HepG2 (cell line): ENCODE results near the gene LEFTY2. TPM values are rescaled to one million over a fixed set of nuclear protein-coding genes. Genes with fewer than 3 reads are reported as not detected.

Experiments
- ATAC-seq: fragments of 200-7000 bp; cut with Tn5 transposase; 3 replicates; pipeline ENCODE4 v1.9.1; 2020; ENCODE audit warnings: mild to moderate bottlenecking, moderate library complexity
- BruUV-seq: library from RNA; stranded (reverse); fragments of 400-500 nt; replicated peaks from 2 replicates; lab custom pipeline; 2021; lab: Mats Ljungman, UMichigan
- CTCF ChIA-PET: fragments of 300-600 bp; formaldehyde crosslinking; extraction: SDS; loops from one replicate; lab custom pipeline; 2021; ENCODE audit warnings: low total read pairs, inconsistent platforms, low intra/inter-chr PET ratio; lab: Yijun Ruan, JAX
- POLR2A ChIA-PET: fragments of 350-600 bp; sonication (Branson Sonifier 250); formaldehyde crosslinking; loops from one replicate; lab custom pipeline; 2020; ENCODE audit warnings: antibody characterized with exemption, inconsistent platforms; lab: Yijun Ruan, JAX
- DNase-seq: peaks from one replicate; pipeline ENCODE4 v3.0.0-alpha.2; 2015; ENCODE audit warnings: low spot score
- FAIRE-seq: peaks from 3 replicates; lab custom pipeline; 2011; peaks lifted over from hg19 to GRCh38; lab: Jason Lieb, UNC
- H2AFZ ChIP-seq: one replicate; pipeline ENCODE4 v1.6.1; 2011; ENCODE audit warnings: low read length, inconsistent platforms
- H3K27ac ChIP-seq: fragments of 300-600 bp; 3 replicates; pipeline ENCODE4 v1.8.0; 2011; ENCODE audit warnings: mixed run types, mild to moderate bottlenecking, mixed read lengths, low read length, inconsistent platforms; ENCODE audit not compliant: insufficient read depth; ENCODE audit errors: extremely low read length
- H3K27me3 ChIP-seq, 2 experiments: fragments of 200-600 bp in 1 of 2; 2 replicates in 1 of 2; 3 replicates in 1 of 2; pipeline versions ENCODE4 v1.6.0 to v1.8.0; 2011; ENCODE audit warnings: low read length in 2 of 2, mild to moderate bottlenecking in 2 of 2, moderate library complexity in 2 of 2, inconsistent platforms in 1 of 2; ENCODE audit not compliant: insufficient read depth in 2 of 2, control insufficient read depth in 1 of 2
- H3K36me3 ChIP-seq, 2 experiments: fragments of 200-600 bp in 1 of 2; replicated peaks in 1 of 2; 2 replicates in 1 of 2; 3 replicates in 1 of 2; pipeline versions ENCODE4 v1.5.1 to v1.8.0; 2011; ENCODE audit warnings: low read length in 2 of 2, inconsistent platforms in 1 of 2; ENCODE audit not compliant: insufficient read depth in 2 of 2, control insufficient read depth in 1 of 2
- H3K4me1 ChIP-seq: 2 replicates; pipeline ENCODE4 v1.5.1; 2012; ENCODE audit warnings: low read length, inconsistent platforms; ENCODE audit not compliant: insufficient read depth
- H3K4me2 ChIP-seq: 2 replicates; pipeline ENCODE4 v1.6.0; 2011; ENCODE audit warnings: low read depth, low read length, inconsistent platforms
- H3K4me3 ChIP-seq, 3 experiments: fragments of 200-600 bp in 1 of 3; sonication (generic), shearing (Covaris generic) in 1 of 3; replicated peaks in 1 of 3; 2 replicates each; pipeline ENCODE4 v1.5.1; 2011 to 2016; ENCODE audit warnings: low read length in 3 of 3, inconsistent platforms in 2 of 3, low read depth in 2 of 3, mild to moderate bottlenecking in 2 of 3, control low read depth in 1 of 3, mixed read lengths in 1 of 3; ENCODE audit not compliant: insufficient read depth in 1 of 3
- H3K79me2 ChIP-seq: one replicate; pipeline ENCODE4 v1.6.1; 2011; ENCODE audit warnings: low read length, inconsistent platforms; ENCODE audit not compliant: insufficient read depth
- H3K9ac ChIP-seq: 2 replicates; pipeline ENCODE4 v1.6.0; 2011; ENCODE audit warnings: mild to moderate bottlenecking, low read depth, low read length, inconsistent platforms; ENCODE audit not compliant: insufficient read depth
- H3K9me3 ChIP-seq: 2 replicates; pipeline ENCODE4 v1.5.1; 2012; ENCODE audit warnings: mild to moderate bottlenecking, low read length
- H4K20me1 ChIP-seq: 2 replicates; pipeline ENCODE4 v1.6.0; 2011; ENCODE audit warnings: inconsistent platforms, mild to moderate bottlenecking, low read length, moderate library complexity; ENCODE audit not compliant: insufficient read depth
- POLR2AphosphoS2 ChIP-seq: IDR thresholded peaks from 2 replicates; pipeline ENCODE4 v1.6.1; 2011; ENCODE audit warnings: low read depth, low read length, improper control_type of control experiment
- SIX1 ChIP-seq: sonication (generic); formaldehyde crosslinking; IDR thresholded peaks from 2 replicates; pipeline ENCODE4 v1.4.0; 2020; ENCODE audit warnings: missing genetic modification reagents, borderline replicate concordance
- SOX13 ChIP-seq, 3 experiments: fragments of 450-650 bp in 1 of 3; sonication (generic) in 1 of 3; formaldehyde crosslinking in 1 of 3; IDR thresholded peaks in 2 of 3; conservative IDR thresholded peaks in 1 of 3; 2 replicates each; pipeline versions ENCODE4 v1.5.0 to v1.6.1; 2016 to 2020; ENCODE audit warnings: antibody characterized with exemption in 1 of 3, mild to moderate bottlenecking in 1 of 3, missing compliant biosample characterization in 1 of 3, missing genetic modification reagents in 1 of 3, moderate library complexity in 1 of 3
- SRF ChIP-seq: IDR thresholded peaks from 2 replicates; pipeline ENCODE4 v1.6.1; 2011; ENCODE audit warnings: mild to moderate bottlenecking, low read depth, low read length, moderate library complexity
- ZNF687 ChIP-seq: sonication (generic); formaldehyde crosslinking; IDR thresholded peaks from 2 replicates; pipeline ENCODE4 v1.5.1; 2020; ENCODE audit warnings: mild to moderate bottlenecking, missing genetic modification reagents, moderate library complexity
- WGBS: methylation state at CpG from one replicate; pipeline ENCODE4 v1.1.6; 2017; ENCODE audit warnings: low lambda C conversion rate; 5-methylcytosine and 5-hydroxymethylcytosine counted together
- in situ Hi-C: cut with HindIII; loops from 2 replicates; pipeline ENCODE4 v1.10.0; 2017; ENCODE audit warnings: low pct_unique_long_range_greater_than_20kb; ENCODE audit not compliant: extremely low pct_ligation_motif_present
- intact Hi-C: fragments of 100-400 bp; cut with micrococcal nuclease; formaldehyde crosslinking; loops from one replicate; pipeline ENCODE4 v1.10.0; 2022; ENCODE audit not compliant: unreplicated experiment
- polyA plus RNA-seq, 8 experiments: library from polyadenylated mRNA; depleted of rRNA in 3 of 8; stranded (reverse) in 7 of 8; unstranded in 1 of 8; fragments of >200 nt; fragmentation: Illumina TruSeq in 4 of 8; extraction: Trizol in 4 of 8; gene quantifications; 2 replicates each; pipeline versions ENCODE4 v1.2.1 to v1.2.3, GENCODE V29; 2011 to 2016; ENCODE audit warnings: low read depth in 4 of 8, missing spikeins in 1 of 8, mixed read lengths in 1 of 8; ENCODE audit not compliant: insufficient read depth in 1 of 8
- total RNA-seq, 5 experiments: library from RNA; depleted of rRNA; stranded (reverse); fragments of >200 nt; fragmentation: Illumina TruSeq; extraction: Trizol; gene quantifications; 2 replicates each; pipeline ENCODE4 v1.2.3, GENCODE V29; 2016; ENCODE audit warnings: low read depth in 1 of 5

The LEFTY2 gene
- total and polyA plus RNA-seq, 2 of the 13 experiments (the other 11 are each of a cell fraction or from before 2014, with no cell fraction given): 0.13 to 0.33 TPM

GRCh38 chr1:225945564-225945963 is 4.5 kb upstream of the LEFTY2 start:
- H3K4me1 ChIP-seq: peaks cover 40% of the 10 kb centered on the region
- H3K4me3 ChIP-seq: no peak overlapping the region
- H3K4me2 ChIP-seq: peak overlapping the region; percentile 51
- no peaks in the 10 kb centered on the region for H3K9me3 ChIP-seq
- 28% methylated on average over 4 of the region's 4 CpGs for WGBS
- DNase-seq (no peak), FAIRE-seq (no peak), ATAC-seq (no peak)
- H2AFZ ChIP-seq: no peak overlapping the region
- in situ Hi-C loops (no loop called here), intact Hi-C loops (no loop called here)
- no peak overlapping the region for H3K9ac ChIP-seq
- no peak overlapping the region for H3K27ac ChIP-seq
- BruUV-seq: no TSS peak
- peaks cover 7 to 35% of the 10 kb centered on the region in 2 experiments; a peak in 4 of 5 replicates for H3K27me3 ChIP-seq
- TF ChIP-seq SOX13 (IDR thresholded peaks at IDR 0.05) (no peak), SOX13 (CRISPR knock-in tag; conservative IDR thresholded peaks at IDR 0.05 in 1 of 2, IDR thresholded peaks at IDR 0.05 in 1 of 2) (no peak), SRF (no peak), SIX1 (CRISPR knock-in tag) (no peak)
- CTCF ChIA-PET: no interaction called here
- POLR2A ChIA-PET: interaction anchor here (2.0 kb wide), 1 partner anchor 22 kb away, joined by 6 read pairs; the partner anchor contains the start of gene PYCR2
- no peaks in the 10 kb centered on the region for H3K79me2 ChIP-seq
- H4K20me1 ChIP-seq: no peaks in the 10 kb centered on the region
- no peaks in the 10 kb centered on the region for H3K36me3 ChIP-seq

- CTCF ChIA-PET: no interaction called here
- intact Hi-C loops (no loop called here), in situ Hi-C loops (no loop called here)
- Histone ChIP-seq H3K36me3 (no peaks in the 10 kb centered on the region), H3K4me3 (no peak overlapping the region; a peak in 1 of 6 replicates), H3K27me3 (peaks cover 7 to 35% of the 10 kb centered on the region in 2 experiments; a peak in 4 of 5 replicates), H3K79me2 (no peaks in the 10 kb centered on the region), H3K4me1 (peaks cover 42% of the 10 kb centered on the region), H3K27ac (no peak overlapping the region), H3K9ac (no peak overlapping the region), H2AFZ (no peak overlapping the region), H3K9me3 (no peaks in the 10 kb centered on the region), H3K4me2 (peak overlapping the region; percentile 51), H4K20me1 (no peaks in the 10 kb centered on the region)
- FAIRE-seq (no peak), DNase-seq (no peak), ATAC-seq (0 out of 3 replicates have a peak, but pooled peaks have one; percentile 20)
- POLR2A ChIA-PET: interaction anchor here (2.0 kb wide), 1 partner anchor 21 kb away, joined by 6 read pairs; the partner anchor contains the start of gene PYCR2
- no TSS peak for BruUV-seq
- TF ChIP-seq POLR2AphosphoS2 (no peak), ZNF687 (CRISPR knock-in tag) (0 out of 2 replicates have a peak, but pooled peaks have one; percentile 5)
- 19% methylated on average over 7 of the region's 7 CpGs for WGBS
These were observed 3.9 kb upstream of the LEFTY2 start for GRCh38 chr1:225944951-225945350.
